SK-N-SH treated with all-trans-retinoic acid at 6 μM for 48 hours (cell line): Measurements from ENCODE around the gene UGT2B11.

Experiments used
- ESRRG ChIP-seq: fragments of 250-450 bp; sonication (Bioruptor Pico); IDR thresholded peaks from 2 replicates; pipeline ENCODE4 v1.6.1; 2021; ENCODE audit warnings: mild to moderate bottlenecking
- GLIS3 ChIP-seq: fragments of 250-450 bp; sonication (Bioruptor Pico); IDR thresholded peaks from 2 replicates; pipeline ENCODE4 v1.5.0; 2020; ENCODE audit warnings: mild to moderate bottlenecking, moderate library complexity
- TF ChIP-seq, protein P1 (sequence below): fragments of 250-450 bp; sonication (Bioruptor Pico); IDR thresholded peaks from 2 replicates; pipeline ENCODE4 v1.5.0; 2020; ENCODE audit warnings: mild to moderate bottlenecking, moderate library complexity

GRCh38 chr4:69156913-69157312 is 57.6 kb downstream of the UGT2B11 start:
- TF ChIP-seq ESRRG (CRISPR knock-in tag) (no peak), GLIS3 (CRISPR knock-in tag) (no peak)
- TF ChIP-seq, protein P1, sequence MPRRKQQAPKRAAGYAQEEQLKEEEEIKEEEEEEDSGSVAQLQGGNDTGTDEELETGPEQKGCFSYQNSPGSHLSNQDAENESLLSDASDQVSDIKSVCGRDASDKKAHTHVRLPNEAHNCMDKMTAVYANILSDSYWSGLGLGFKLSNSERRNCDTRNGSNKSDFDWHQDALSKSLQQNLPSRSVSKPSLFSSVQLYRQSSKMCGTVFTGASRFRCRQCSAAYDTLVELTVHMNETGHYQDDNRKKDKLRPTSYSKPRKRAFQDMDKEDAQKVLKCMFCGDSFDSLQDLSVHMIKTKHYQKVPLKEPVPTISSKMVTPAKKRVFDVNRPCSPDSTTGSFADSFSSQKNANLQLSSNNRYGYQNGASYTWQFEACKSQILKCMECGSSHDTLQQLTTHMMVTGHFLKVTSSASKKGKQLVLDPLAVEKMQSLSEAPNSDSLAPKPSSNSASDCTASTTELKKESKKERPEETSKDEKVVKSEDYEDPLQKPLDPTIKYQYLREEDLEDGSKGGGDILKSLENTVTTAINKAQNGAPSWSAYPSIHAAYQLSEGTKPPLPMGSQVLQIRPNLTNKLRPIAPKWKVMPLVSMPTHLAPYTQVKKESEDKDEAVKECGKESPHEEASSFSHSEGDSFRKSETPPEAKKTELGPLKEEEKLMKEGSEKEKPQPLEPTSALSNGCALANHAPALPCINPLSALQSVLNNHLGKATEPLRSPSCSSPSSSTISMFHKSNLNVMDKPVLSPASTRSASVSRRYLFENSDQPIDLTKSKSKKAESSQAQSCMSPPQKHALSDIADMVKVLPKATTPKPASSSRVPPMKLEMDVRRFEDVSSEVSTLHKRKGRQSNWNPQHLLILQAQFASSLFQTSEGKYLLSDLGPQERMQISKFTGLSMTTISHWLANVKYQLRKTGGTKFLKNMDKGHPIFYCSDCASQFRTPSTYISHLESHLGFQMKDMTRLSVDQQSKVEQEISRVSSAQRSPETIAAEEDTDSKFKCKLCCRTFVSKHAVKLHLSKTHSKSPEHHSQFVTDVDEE (CRISPR knock-in tag): no peak
